ENCODE measurements around the gene CABP4.
A peak's percentile ranks its signal among the peaks of the same experiment; 100 is the strongest.
"Not testable (repeated sequence)": the region's sequence is repeated elsewhere in the genome, so short reads cannot be mapped to it uniquely, and the experiment has no call there.

Gene CABP4

DNA sequence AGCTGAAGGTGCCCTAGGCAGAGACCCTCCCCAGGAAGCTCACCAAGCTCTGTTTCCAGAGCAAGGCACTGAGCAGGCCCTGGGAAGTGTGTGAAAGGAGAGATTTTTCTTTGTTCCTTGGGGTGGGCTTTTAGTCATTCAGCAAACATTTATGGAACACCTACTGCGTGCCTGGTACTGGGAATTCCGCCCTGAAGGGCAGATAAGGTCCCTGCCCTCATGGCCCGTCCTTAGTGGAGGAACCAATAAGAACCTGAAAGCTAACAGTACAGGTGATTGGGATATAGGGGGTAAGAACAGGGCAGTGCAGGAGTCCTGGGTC, 10.0 kb downstream of the CABP4 start:
- in situ Hi-C loops (cut with HindIII; ENCODE audit: low sequenced_read_pairs) = no loop called here

GRCh38 chr11:67465530-67465929, 10.4 kb downstream of the CABP4 start:
- DNase-seq (ENCODE audit: low read depth); H3K4me3 ChIP-seq (ENCODE audit: low read depth, low read length); in situ Hi-C loops (cut with HindIII; ENCODE audit: low sequenced_read_pairs): not testable (repeated sequence)

More for the DNA sequence above, 10.0 kb downstream of the CABP4 start:
- DNase-seq (ENCODE audit: low read depth) = no peak
- no peak for TF ChIP-seq CTCF (IDR thresholded peaks at IDR 0.05; ENCODE audit: low read depth, low read length, missing control alignments)
- H3K4me3 ChIP-seq (ENCODE audit: low read depth, low read length) = peak overlapping the region; percentile 54

GRCh38 chr11:67466367-67466766, 11.2 kb downstream of the CABP4 start:
- in situ Hi-C loops (cut with HindIII; ENCODE audit: low sequenced_read_pairs) = no loop called here
- H3K4me3 ChIP-seq (ENCODE audit: low read depth, low read length) = no peak overlapping the region
- no peak for TF ChIP-seq CTCF (IDR thresholded peaks at IDR 0.05; ENCODE audit: low read depth, low read length, missing control alignments)
- no peak for DNase-seq (ENCODE audit: low read depth)

DNA sequence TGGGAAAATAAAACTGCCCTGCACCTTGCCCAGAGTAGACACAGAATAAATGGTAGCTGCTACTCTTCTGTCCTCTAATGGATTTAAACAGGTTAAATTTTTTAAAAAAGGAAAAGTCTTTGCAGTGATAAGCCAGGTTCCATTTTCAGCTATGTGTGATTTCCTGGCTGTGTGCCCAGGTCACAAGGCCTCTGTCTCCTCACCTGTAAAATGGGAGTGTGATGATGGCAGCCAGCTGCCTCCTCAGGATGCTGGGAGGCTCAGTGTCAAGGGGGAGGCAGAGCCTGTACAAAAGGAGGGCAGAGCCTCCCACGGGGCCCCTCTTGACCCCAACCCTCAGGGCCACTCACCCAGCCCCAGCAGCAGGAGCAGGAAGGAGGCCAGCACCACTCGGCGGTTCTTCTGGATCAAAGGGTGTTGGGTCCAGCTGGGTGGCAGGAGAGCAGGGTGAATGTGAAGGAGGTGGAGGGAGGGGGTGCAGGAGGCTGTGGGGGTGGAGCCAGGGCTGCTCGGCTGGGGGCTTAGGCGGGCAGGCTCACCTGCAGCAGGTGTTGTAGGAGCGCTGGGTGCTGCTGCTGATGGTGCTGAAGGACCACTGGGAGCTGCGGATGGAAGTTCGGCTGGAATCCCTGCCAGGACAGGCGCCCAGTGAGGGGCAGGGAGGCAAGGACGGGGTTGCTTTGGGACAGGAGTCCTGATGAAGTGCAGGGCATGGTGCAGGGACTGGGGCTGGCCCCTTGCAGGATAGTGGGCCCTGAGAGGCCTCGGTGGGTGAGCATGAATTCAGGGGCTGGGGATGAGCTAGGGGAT, 12.0 kb downstream of the CABP4 start:
- H3K4me3 ChIP-seq (ENCODE audit: low read depth, low read length) = no peak overlapping the region
- no peak for DNase-seq (ENCODE audit: low read depth)
- no peak for TF ChIP-seq CTCF (IDR thresholded peaks at IDR 0.05; ENCODE audit: low read depth, low read length, missing control alignments)
- in situ Hi-C loops (cut with HindIII; ENCODE audit: low sequenced_read_pairs) = no loop called here

- no peak for TF ChIP-seq CTCF (IDR thresholded peaks at IDR 0.05; ENCODE audit: low read depth, low read length, missing control alignments)
- H3K4me3 ChIP-seq (ENCODE audit: low read depth, low read length) = peak overlapping the region; percentile 82
- in situ Hi-C loops (cut with HindIII; ENCODE audit: low sequenced_read_pairs) = no loop called here
- DNase-seq (ENCODE audit: low read depth) = peak; percentile 28
These were observed 12.9 kb downstream of the CABP4 start for GRCh38 chr11:67468056-67468455.

GRCh38 chr11:67468456-67468758, 13.3 kb downstream of the CABP4 start:
- in situ Hi-C loops (cut with HindIII; ENCODE audit: low sequenced_read_pairs) = no loop called here
- no peak for TF ChIP-seq CTCF (IDR thresholded peaks at IDR 0.05; ENCODE audit: low read depth, low read length, missing control alignments)
- DNase-seq (ENCODE audit: low read depth) = no peak

DNA sequence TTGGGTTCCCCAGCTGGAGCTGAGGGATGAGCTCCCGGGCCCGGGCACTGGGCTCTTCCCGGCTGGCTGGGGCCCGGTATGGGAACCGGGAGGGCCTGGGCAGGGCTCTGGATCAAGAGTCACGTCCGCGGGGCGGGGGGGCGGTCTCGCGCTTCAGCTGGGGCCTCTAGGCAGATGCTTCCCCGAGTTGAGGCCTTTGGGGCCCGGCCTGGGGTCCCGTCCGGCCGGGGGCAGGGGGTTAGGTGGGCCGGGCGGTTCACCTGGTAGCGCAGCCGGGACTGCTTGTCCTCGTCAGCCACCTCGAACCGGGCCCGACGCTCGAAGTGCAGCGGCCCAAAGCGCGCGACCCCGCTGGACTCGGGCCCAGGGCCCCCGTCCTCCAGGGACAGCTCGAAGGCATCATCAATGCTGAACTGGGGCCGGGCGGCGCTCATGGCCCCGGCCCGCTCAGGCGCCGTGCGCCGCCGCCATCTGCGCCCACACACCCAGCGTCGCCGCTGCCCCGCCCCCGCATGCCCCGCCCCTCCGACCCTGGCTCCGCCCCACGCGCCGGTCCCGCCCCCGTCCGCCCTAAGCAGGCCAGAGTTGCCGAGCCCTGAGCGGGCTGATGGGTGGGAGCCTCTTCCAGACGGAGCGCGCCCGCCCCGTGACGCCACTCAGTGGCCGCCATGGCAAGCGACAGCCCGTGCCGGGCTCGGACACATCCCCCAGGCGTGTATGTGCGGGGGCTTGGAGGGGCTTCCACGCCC, 13.8 kb downstream of the CABP4 start, which contains the start of gene TMEM134:
Gene TMEM134, minus strand, starts transcription at position 493 of the 749 bp plus-strand sequence. Its CDS starts 59 bp downstream, at position 434.
- peak; percentile 29 for TF ChIP-seq CTCF (IDR thresholded peaks at IDR 0.05; ENCODE audit: low read depth, low read length, missing control alignments)
- in situ Hi-C loops (cut with HindIII; ENCODE audit: low sequenced_read_pairs) = no loop called here
- peak; percentile 63 for DNase-seq (ENCODE audit: low read depth)

More at GRCh38 chr11:67468456-67468758, 13.3 kb downstream of the CABP4 start:
- H3K4me3 ChIP-seq (ENCODE audit: low read depth, low read length) = peak overlapping the region; percentile 82

More for the DNA sequence above, 13.8 kb downstream of the CABP4 start, which contains the start of gene TMEM134:
- peak within 1 kb of the TSS; percentile 82 for H3K4me3 ChIP-seq (ENCODE audit: low read depth, low read length)

Measured in astrocyte of the cerebellum (primary cell).